Gastroesophageal sphincter (tissue), 4 donors: ENCODE data around the gene B4GALT6. TPM values are rescaled to one million over a fixed set of nuclear protein-coding genes. Genes with fewer than 3 reads are reported as not detected.

Experiments
- ATAC-seq: fragments of 150-250 bp; one replicate; pipeline ENCODE4 v1.9.1; 2016; ENCODE audit warnings: mild to moderate bottlenecking, moderate library complexity
- H3K27ac ChIP-seq, 4 donors: fragments of 200-600 bp; sonication (generic) in 3 of 4; 1 replicate in 3 of 4; 2 replicates in 1 of 4; pipeline ENCODE4 v1.5.1; 2016 to 2019
- H3K27me3 ChIP-seq: fragments of 200-600 bp; sonication (generic); one replicate; pipeline ENCODE4 v1.5.1; 2019
- H3K36me3 ChIP-seq, 2 donors: fragments of 200-600 bp; sonication (generic); one replicate each; pipeline ENCODE4 v1.5.1; 2019; ENCODE audit warnings: control low read depth in 1 of 2
- H3K4me1 ChIP-seq, 3 donors: fragments of 200-600 bp; sonication (generic); 1 replicate in 2 of 3; 2 replicates in 1 of 3; pipeline ENCODE4 v1.5.1; 2016 to 2019; ENCODE audit warnings: control low read depth in 2 of 3
- H3K4me3 ChIP-seq, 2 donors: fragments of 200-600 bp; sonication (generic); one replicate each; pipeline ENCODE4 v1.5.1; 2019; ENCODE audit warnings: mild to moderate bottlenecking in 1 of 2, moderate library complexity in 1 of 2
- H3K9me3 ChIP-seq, 3 donors: fragments of 200-600 bp; sonication (generic); one replicate each; pipeline ENCODE4 v1.5.1; 2017 to 2019; ENCODE audit warnings: control low read depth in 2 of 3
- EP300 ChIP-seq: sonication (generic); formaldehyde crosslinking; IDR thresholded peaks from one replicate; pipeline ENCODE4 v1.6.1; 2017; ENCODE audit warnings: antibody characterized with exemption, mild to moderate bottlenecking
- POLR2A ChIP-seq, 2 donors: fragments of 450-650 bp; IDR thresholded peaks; one replicate each; pipeline ENCODE4 v1.6.1; 2017; ENCODE audit warnings: antibody characterized with exemption in 2 of 2, mild to moderate bottlenecking in 2 of 2, moderate library complexity in 1 of 2
- POLR2AphosphoS5 ChIP-seq: sonication (generic); formaldehyde crosslinking; IDR thresholded peaks from one replicate; pipeline ENCODE4 v1.6.1; 2017; ENCODE audit warnings: antibody characterized with exemption
- WGBS, 2 donors: methylation state at CpG; one replicate each; pipeline ENCODE4 v1.1.5; 2018; ENCODE audit warnings: low coverage in 1 of 2; 5-methylcytosine and 5-hydroxymethylcytosine counted together
- total RNA-seq, 4 donors: library from RNA; depleted of rRNA; stranded (reverse); fragments of >200 nt; gene quantifications; one replicate each; pipeline ENCODE4 v1.1.0, GENCODE V29; 2016
- TF ChIP-seq, protein P1 (sequence below), 4 experiments: fragments of 200-600 bp in 2 of 4; fragments of 450-650 bp in 2 of 4; sonication (generic) in 1 of 4; IDR thresholded peaks; one replicate each; pipeline ENCODE4 v1.5.1; 2017 to 2019; ENCODE audit warnings: antibody characterized with exemption in 4 of 4, mild to moderate bottlenecking in 2 of 4, moderate library complexity in 2 of 4

B4GALT6 gene
- total RNA-seq, 4 donors from 2014 or later, result 3.0 to 12.0 (median 5.8) TPM

- Histone ChIP-seq H3K9me3 (no peaks in the 10 kb centered on the region), H3K4me1 (no peaks in the 10 kb centered on the region), H3K36me3 (no peaks in the 10 kb centered on the region), H3K27ac (no peak overlapping the region), H3K4me3 (no peak overlapping the region), H3K27me3 (no peaks in the 10 kb centered on the region)
- 44 to 45% methylated on average over 3 of the region's 3 CpGs for WGBS, 2 donors
- no peak for TF ChIP-seq EP300
- no peak for TF ChIP-seq POLR2AphosphoS5
- TF ChIP-seq POLR2A (IDR thresholded peaks at IDR 0.05), result no peak
- TF ChIP-seq, protein P1, sequence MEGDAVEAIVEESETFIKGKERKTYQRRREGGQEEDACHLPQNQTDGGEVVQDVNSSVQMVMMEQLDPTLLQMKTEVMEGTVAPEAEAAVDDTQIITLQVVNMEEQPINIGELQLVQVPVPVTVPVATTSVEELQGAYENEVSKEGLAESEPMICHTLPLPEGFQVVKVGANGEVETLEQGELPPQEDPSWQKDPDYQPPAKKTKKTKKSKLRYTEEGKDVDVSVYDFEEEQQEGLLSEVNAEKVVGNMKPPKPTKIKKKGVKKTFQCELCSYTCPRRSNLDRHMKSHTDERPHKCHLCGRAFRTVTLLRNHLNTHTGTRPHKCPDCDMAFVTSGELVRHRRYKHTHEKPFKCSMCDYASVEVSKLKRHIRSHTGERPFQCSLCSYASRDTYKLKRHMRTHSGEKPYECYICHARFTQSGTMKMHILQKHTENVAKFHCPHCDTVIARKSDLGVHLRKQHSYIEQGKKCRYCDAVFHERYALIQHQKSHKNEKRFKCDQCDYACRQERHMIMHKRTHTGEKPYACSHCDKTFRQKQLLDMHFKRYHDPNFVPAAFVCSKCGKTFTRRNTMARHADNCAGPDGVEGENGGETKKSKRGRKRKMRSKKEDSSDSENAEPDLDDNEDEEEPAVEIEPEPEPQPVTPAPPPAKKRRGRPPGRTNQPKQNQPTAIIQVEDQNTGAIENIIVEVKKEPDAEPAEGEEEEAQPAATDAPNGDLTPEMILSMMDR (IDR thresholded peaks at IDR 0.05), result no peak
- ATAC-seq, result no peak
Measured at GRCh38 chr18:31661965-31662364, 22.4 kb downstream of the B4GALT6 start.

DNA sequence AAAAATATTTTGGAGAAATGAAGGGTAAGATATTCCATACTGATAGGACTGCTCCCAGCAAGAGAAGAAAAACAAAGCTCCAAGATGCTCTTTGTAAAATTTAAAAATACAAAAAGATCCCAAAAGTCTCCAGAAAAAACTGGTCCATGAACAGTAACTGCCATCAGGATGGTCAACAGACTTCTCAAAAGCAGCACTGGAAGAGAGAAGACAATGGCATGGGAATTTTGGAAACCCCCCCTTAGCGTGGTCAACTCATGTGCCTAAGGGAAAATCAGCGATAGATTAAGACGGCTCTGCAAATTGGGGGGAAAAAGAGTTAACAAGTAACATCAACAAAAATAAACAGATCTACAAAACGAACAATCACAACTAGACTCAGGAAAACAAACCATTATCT, 23.6 kb downstream of the B4GALT6 start:
- no peak for TF ChIP-seq EP300
- no peak for TF ChIP-seq POLR2AphosphoS5
- TF ChIP-seq, protein P1 (IDR thresholded peaks at IDR 0.05), result no peak
- no peak for TF ChIP-seq POLR2A (IDR thresholded peaks at IDR 0.05)
- H3K36me3 ChIP-seq, result no peaks in the 10 kb centered on the region
- H3K4me3 ChIP-seq, result no peak overlapping the region
- H3K27me3 ChIP-seq, result no peaks in the 10 kb centered on the region
- no peaks in the 10 kb centered on the region for H3K9me3 ChIP-seq
- 88 to 92% methylated on average over 4 of the region's 4 CpGs for WGBS, 2 donors
- ATAC-seq, result no peak
- H3K27ac ChIP-seq, result no peak overlapping the region
- H3K4me1 ChIP-seq, result no peaks in the 10 kb centered on the region

DNA sequence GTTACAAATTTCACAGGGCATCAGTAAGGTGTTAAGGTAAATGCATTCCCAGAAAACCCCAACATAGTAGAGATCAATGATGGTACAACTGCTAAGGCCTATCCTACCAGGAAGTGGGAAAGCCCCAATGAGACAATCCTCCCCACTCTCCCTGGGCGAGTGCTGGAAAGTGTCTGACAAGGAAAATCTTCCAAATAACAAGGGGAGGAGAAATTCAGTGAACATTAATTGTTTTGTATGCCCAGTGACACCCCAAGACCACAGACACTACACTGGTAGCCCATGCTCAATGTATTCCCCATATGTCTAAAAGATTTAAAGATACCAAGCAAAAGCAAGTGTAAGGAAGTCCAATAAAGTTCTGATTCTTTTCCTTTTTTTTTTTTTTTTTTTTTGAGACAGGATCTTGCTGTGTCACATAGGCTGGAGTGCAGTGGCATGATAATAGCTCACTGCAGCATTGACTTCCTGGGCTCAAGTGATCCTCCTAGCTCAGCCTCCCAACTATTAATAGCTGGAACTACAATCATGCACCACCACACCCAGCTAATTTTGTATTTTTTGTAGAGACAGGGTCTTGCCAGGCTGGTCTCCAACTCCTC, 24.7 kb downstream of the B4GALT6 start:
- TF ChIP-seq POLR2AphosphoS5, result no peak
- no peak for TF ChIP-seq EP300
- TF ChIP-seq, protein P1 (IDR thresholded peaks at IDR 0.05), result no peak
- no peak for TF ChIP-seq POLR2A (IDR thresholded peaks at IDR 0.05)
- H3K4me3 ChIP-seq, result no peak overlapping the region
- no peaks in the 10 kb centered on the region for H3K36me3 ChIP-seq
- H3K27ac ChIP-seq, result no peak overlapping the region
- H3K4me1 ChIP-seq, result no peaks in the 10 kb centered on the region
- 100% methylated on average over 1 of the region's 1 CpG; no CpG with 5 or more reads in 1 of the 2 donors for WGBS, 2 donors
- no peaks in the 10 kb centered on the region for H3K27me3 ChIP-seq
- H3K9me3 ChIP-seq, result no peaks in the 10 kb centered on the region
- ATAC-seq, result no peak

GRCh38 chr18:31658670-31659575, 25.5 kb downstream of the B4GALT6 start:
- Histone ChIP-seq H3K36me3 (no peaks in the 10 kb centered on the region), H3K4me3 (no peak overlapping the region), H3K9me3 (no peaks in the 10 kb centered on the region), H3K27me3 (no peaks in the 10 kb centered on the region), H3K27ac (no peak overlapping the region), H3K4me1 (no peaks in the 10 kb centered on the region)
- TF ChIP-seq POLR2AphosphoS5, result no peak
- TF ChIP-seq, protein P1 (IDR thresholded peaks at IDR 0.05), result no peak
- TF ChIP-seq EP300, result no peak
- TF ChIP-seq POLR2A (IDR thresholded peaks at IDR 0.05), result no peak
- WGBS, 2 donors, result 44 to 73% methylated on average over 3 to 10 of the region's 10 CpGs
- ATAC-seq, result no peak
